Posterior vena cava (tissue), 2 donors: ENCODE data around the gene MGAT5B. TPM values are rescaled to one million over a fixed set of nuclear protein-coding genes. Genes with fewer than 3 reads are reported as not detected.
"Not testable (repeated sequence)": the region's sequence is repeated elsewhere in the genome, so short reads cannot be mapped to it uniquely, and the experiment has no call there.

ENCODE experiments used
- DNase-seq: peaks from one replicate; pipeline ENCODE4 v3.0.0-alpha.2; 2020; ENCODE audit warnings: low spot score
- intact Hi-C, 2 donors: fragments of 100-400 bp; cut with DNase I; formaldehyde crosslinking; loops; one replicate each; pipeline versions ENCODE4 v1.14.1 to v1.14.2; 2022 to 2023
- total RNA-seq, 2 donors: library from RNA; stranded (reverse); fragmentation: NEBNext Ultra II Directional; extraction: Animal tissue kit (Norgen Biotek cat#: 25700); gene quantifications; one replicate each; pipeline ENCODE4 v1.2.1, GENCODE V29; 2021
- donor health status: DM: yes; HTN: yes; CAD: no.
- donor health status: DM: yes; HTN: yes; CAD: no.

Gene MGAT5B
- total RNA-seq, 2 donors from 2014 or later = 0.19 to 0.88 TPM

- no peak for DNase-seq
- intact Hi-C loops = no loop called here
Observed at GRCh38 chr17:76844846-76845245, 23.4 kb upstream of the MGAT5B start.

- intact Hi-C loops = no loop called here
- DNase-seq = no peak
Observed at GRCh38 chr17:76845541-76846017, 22.6 kb upstream of the MGAT5B start.

- intact Hi-C loops = no loop called here
Observed at GRCh38 chr17:76847031-76847430, 21.2 kb upstream of the MGAT5B start.

DNA sequence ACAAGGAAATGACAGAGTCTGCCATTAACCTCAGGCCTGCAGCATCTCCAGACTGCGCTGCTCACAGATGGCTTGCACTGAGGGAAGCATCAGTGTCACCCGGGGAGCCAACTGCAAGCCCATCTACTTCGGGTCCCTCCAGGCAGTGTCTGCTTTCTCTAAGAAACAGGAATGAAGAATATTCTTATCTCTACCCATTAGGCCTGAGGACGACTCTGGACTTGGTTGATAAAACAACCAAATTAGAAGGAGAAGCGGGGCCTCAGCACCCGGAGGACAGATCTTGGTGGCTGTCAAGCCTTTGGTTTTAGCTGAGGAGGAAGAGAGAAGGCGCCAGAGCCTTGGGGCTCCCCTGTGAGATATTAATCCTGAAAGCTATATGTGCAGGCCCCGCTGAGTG is 19.5 kb upstream of the MGAT5B start:
- no peak for DNase-seq

More at GRCh38 chr17:76847031-76847430, 21.2 kb upstream of the MGAT5B start:
- DNase-seq = no peak

DNA sequence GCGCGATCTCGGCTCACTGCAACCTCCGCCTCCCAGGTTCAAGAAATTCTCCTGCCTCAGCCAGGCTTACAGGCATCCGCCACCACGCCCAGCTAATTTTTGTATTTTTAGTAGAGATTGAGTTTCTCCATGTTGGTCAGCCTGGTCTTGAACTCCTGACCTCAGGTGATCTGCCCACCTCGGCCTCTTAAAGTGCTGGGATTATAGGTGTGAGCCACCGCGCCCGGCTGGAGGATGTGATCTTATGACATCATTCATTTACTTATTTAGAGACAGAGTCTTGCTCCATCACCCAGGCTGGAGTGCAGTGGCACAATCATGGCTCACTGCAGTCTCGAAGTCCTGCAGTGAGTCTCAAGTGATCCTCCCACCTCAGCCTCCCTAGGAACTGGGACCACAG is 19.0 kb upstream of the MGAT5B start:
- peak; percentile 70 for DNase-seq
- intact Hi-C loops = not testable (repeated sequence)

More for the DNA sequence above, 19.5 kb upstream of the MGAT5B start:
- intact Hi-C loops = no loop called here

GRCh38 chr17:76852843-76853242 is 15.4 kb upstream of the MGAT5B start:
- DNase-seq = no peak
- intact Hi-C loops = no loop called here

- no peak for DNase-seq
- intact Hi-C loops = no loop called here
Observed at GRCh38 chr17:76855105-76855504, 13.1 kb upstream of the MGAT5B start.

GRCh38 chr17:76862079-76862478 is 6.1 kb upstream of the MGAT5B start:
- intact Hi-C loops = no loop called here
- DNase-seq = no peak

DNA sequence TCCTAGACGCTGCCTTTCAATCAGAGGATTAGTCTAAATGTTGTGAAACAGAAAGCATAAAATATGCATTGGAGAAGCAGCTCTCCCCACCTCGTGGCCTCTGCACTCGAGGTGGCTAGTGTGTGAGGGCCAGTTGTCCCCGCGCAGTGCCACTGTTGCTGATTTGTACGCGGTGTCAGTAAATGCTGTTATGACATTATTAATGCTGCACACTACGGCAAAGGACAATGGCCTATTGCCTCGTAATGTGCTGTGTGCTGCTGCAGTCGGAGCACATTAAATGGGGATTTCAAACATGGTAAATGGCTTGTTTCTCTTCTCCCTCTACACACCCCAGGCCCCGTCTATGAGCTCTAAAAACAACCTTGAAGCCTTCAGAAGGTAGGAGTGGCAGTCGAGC is 5.7 kb upstream of the MGAT5B start:
- no peak for DNase-seq
- intact Hi-C loops = no loop called here

DNA sequence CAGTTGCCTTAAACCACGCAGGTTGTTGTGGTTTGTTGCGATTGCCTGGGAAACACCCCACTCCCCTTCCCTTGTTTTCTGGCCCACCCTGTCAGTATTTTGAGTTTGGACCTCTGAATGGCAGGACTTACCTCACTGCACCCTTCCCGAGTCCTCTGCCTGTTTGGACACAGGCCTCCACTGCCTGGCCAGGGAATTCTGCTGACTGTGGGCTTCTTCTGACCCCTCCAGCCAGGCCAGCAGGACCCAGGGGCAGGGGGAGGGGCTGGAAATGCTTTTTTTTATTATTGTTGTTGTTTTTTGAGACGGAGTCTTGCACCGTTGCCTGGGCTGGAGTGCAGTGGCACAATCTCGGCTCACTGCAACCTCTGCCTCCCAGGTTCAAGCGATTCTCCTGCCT is 4.2 kb upstream of the MGAT5B start:
- intact Hi-C loops = no loop called here
- DNase-seq = no peak

GRCh38 chr17:76865174-76865573 is 3.0 kb upstream of the MGAT5B start:
- intact Hi-C loops = loop anchor here (5.0 kb wide), 1 partner anchor 192 kb away; no protein-coding TSS in a partner anchor
- DNase-seq = no peak

DNA sequence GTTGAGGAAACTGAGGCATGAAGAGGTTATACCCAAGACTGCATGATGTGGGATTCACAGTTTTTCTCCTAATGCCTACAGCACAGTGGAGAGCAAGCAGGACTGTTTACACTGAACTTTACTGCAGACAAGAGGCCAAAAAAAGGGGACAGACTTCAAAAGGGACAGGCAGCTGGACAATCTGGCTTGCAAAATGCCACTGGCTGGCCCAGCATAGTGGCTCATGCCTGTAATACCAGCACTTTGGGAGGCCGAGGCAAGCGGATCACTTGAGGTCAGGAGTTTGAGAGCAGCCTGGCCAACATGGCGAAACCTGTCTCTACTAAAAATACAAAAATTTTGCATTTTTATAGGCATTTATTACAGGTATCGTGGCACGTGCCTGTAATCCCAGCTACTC is 2.0 kb upstream of the MGAT5B start:
- no peak for DNase-seq
- intact Hi-C loops = loop anchor here (5.0 kb wide), 1 partner anchor 191 kb away; no protein-coding TSS in a partner anchor

- intact Hi-C loops = loop anchor here (5.0 kb wide), 1 partner anchor 190 kb away; no protein-coding TSS in a partner anchor
- no peak for DNase-seq
Observed at GRCh38 chr17:76866774-76867577, 1.2 kb upstream of the MGAT5B start.

- intact Hi-C loops = loop anchor here (5.0 kb wide), 1 partner anchor 190 kb away; no protein-coding TSS in a partner anchor
- DNase-seq = no peak
Observed at GRCh38 chr17:76867578-76868175, 527 bp upstream of the MGAT5B start.

DNA sequence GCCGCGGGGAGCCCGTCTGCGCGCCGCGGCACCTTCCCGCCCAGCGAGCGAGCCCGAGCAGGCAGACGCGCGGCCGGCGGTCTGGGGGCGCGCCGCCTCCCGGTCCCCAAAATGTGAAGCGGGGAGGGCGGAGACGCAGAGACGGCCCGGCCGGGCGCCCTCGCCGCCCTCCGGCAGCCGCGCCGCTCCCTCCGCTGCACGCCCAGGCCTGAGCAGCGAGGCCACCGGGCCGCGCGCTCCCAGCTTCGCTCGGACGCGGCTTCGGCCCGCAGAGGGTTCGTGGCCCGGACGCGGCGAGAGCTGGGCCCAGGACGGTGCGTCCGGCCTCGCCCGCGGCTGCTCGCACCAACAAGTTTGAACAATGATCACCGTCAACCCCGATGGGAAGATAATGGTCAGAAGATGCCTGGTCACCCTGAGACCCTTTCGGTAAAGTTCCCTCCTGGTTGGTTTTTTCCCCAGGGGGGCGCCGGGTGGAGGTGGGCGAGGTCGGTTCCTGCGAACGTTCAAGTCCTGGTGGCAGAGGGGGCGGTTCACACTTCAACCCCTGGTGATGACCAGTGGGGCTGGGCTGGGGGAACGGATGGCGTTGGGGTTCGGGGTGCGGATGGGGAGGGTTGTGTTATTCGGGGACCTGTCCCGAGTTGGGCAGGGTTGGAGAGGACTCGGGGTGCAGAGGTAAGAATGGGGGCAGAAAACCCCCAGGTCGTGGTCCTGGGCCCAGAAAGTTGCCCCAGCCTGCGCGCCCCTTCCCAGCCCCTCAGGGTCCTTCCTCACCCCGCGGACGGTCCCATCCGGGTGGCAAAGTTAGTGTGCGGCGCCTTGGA is 678 bp downstream of the MGAT5B start:
- intact Hi-C loops = loop anchor here (5.0 kb wide), 1 partner anchor 188 kb away; no protein-coding TSS in a partner anchor
- no peak for DNase-seq

DNA sequence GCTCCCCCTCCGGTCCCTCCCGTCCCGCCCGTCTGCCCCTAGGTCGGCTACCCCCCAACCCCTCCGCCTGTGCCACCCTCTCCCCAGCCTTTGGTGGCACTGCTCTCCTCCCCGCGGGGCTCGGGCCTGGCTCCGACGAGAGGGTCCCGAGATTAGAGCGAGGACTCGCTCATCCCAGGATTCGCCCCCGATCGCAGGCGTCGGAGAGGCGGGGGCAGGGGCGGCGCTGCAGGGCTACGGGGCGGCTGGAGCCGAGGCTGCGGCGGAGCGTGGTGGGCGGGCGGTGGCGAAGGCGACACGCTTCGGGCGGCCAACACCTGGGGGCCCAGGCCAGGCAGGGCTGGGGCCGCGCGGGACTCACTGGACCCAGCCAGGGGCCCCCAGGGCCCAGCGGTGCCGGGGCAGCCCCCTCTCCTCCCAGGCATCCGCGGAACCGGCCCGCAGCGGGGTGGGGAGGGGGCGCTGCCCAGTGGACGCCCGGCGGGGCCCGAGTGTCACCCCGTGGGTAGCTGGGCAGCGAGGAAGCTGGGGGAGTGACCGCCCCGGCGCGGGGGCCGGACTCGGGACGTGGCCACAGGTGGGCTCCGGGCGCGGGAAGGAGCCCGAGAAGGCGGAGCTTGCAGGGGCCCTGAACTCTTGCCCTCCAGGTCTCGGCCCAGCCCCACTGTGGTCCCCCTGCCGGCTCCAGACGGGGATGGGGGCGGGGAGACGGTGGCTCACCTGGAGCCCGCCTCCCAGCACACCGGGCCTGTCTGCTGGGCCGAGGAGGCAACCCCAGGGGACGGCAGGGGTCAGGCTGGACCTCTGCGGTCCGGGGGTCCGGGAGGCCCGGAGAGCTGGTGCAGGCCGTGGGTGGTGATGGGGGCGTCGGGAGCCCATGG is 1.5 kb downstream of the MGAT5B start:
- intact Hi-C loops = loop anchor here (5.0 kb wide), 1 partner anchor 188 kb away; no protein-coding TSS in a partner anchor
- no peak for DNase-seq

GRCh38 chr17:76870377-76870714 is 2.1 kb downstream of the MGAT5B start:
- no peak for DNase-seq
- intact Hi-C loops = no loop called here

- intact Hi-C loops = no loop called here
- DNase-seq = no peak
Observed at GRCh38 chr17:76871668-76872067, 3.5 kb downstream of the MGAT5B start.
